H1 (cell line): ENCODE measurements around the gene C19orf53. TPM values are rescaled to one million over a fixed set of nuclear protein-coding genes. Genes with fewer than 3 reads are reported as not detected.

Source experiments
- ATF2 ChIP-seq: IDR thresholded peaks from 2 replicates; pipeline ENCODE4 v1.6.1; 2012; ENCODE audit warnings: low read length, inconsistent platforms
- ATF3 ChIP-seq: IDR thresholded peaks from 2 replicates; pipeline ENCODE4 v1.6.1; 2011; ENCODE audit warnings: low read depth, mild to moderate bottlenecking, low read length; ENCODE audit not compliant: insufficient read depth
- BACH1 ChIP-seq: IDR thresholded peaks from 2 replicates; pipeline ENCODE4 v1.6.1; 2012; ENCODE audit warnings: low read length, improper control_type of control experiment
- CREB1 ChIP-seq: IDR thresholded peaks from 2 replicates; pipeline ENCODE4 v1.6.1; 2012; ENCODE audit warnings: inconsistent platforms
- EP300 ChIP-seq, 2 experiments: IDR thresholded peaks; 1 replicate in 1 of 2; 2 replicates in 1 of 2; pipeline ENCODE4 v1.6.1; 2011 to 2012; ENCODE audit warnings: low read depth in 2 of 2, low read length in 2 of 2, mild to moderate bottlenecking in 2 of 2, borderline replicate concordance in 1 of 2, inconsistent platforms in 1 of 2, moderate library complexity in 1 of 2
- GTF2F1 ChIP-seq: IDR thresholded peaks from 2 replicates; pipeline ENCODE4 v1.6.1; 2012; ENCODE audit warnings: low read depth, low read length, improper control_type of control experiment, borderline replicate concordance
- HDAC6 ChIP-seq: IDR thresholded peaks from one replicate; pipeline ENCODE4 v1.7.1; 2012; ENCODE audit warnings: low read depth, mild to moderate bottlenecking, inconsistent platforms, low read length, moderate library complexity
- MAX ChIP-seq: IDR thresholded peaks from 2 replicates; pipeline ENCODE4 v1.6.1; 2012; ENCODE audit warnings: inconsistent platforms
- PHF8 ChIP-seq: fragments of 200-600 bp; sonication (generic); conservative IDR thresholded peaks from 2 replicates; pipeline ENCODE4 v1.7.1; 2012; ENCODE audit warnings: low read depth, mild to moderate bottlenecking, inconsistent platforms, low read length, moderate library complexity
- RNF2 ChIP-seq: fragments of 200-900, 300-1000 bp; sonication (generic); IDR thresholded peaks from 2 replicates; pipeline ENCODE4 v1.7.1; 2016; ENCODE audit warnings: borderline replicate concordance, low read depth, mild to moderate bottlenecking, antibody characterized with exemption, low read length; ENCODE audit not compliant: poor library complexity, severe bottlenecking; ENCODE audit errors: missing control alignments
- SAP30 ChIP-seq: fragments of 300-600 bp; sonication (generic); IDR thresholded peaks from 2 replicates; pipeline ENCODE4 v1.7.1; 2012; ENCODE audit warnings: low read length, moderate library complexity, mild to moderate bottlenecking, inconsistent platforms; ENCODE audit not compliant: insufficient read depth, insufficient replicate concordance
- SIN3A ChIP-seq, 2 experiments: IDR thresholded peaks in 1 of 2; conservative IDR thresholded peaks in 1 of 2; 2 replicates each; pipeline ENCODE4 v1.6.1; 2011 to 2012; ENCODE audit warnings: low read length in 2 of 2, improper control_type of control experiment in 1 of 2, low read depth in 1 of 2, mild to moderate bottlenecking in 1 of 2
- SIRT6 ChIP-seq: IDR thresholded peaks from one replicate; pipeline ENCODE4 v1.7.1; 2012; ENCODE audit warnings: low read length, inconsistent platforms
- SP1 ChIP-seq: IDR thresholded peaks from 2 replicates; pipeline ENCODE4 v1.6.1; 2011; ENCODE audit warnings: low read depth, low read length
- SP4 ChIP-seq: IDR thresholded peaks from 2 replicates; pipeline ENCODE4 v1.6.1; 2012; ENCODE audit warnings: low read length, inconsistent platforms
- USF2 ChIP-seq: IDR thresholded peaks from 2 replicates; pipeline ENCODE4 v1.6.1; 2011; ENCODE audit warnings: low read length, improper control_type of control experiment
- YY1 ChIP-seq: IDR thresholded peaks from 2 replicates; pipeline ENCODE4 v1.6.1; 2011; ENCODE audit warnings: low read depth, mild to moderate bottlenecking, low read length
- ZNF274 ChIP-seq: IDR thresholded peaks from 2 replicates; pipeline ENCODE4 v1.7.0; 2012; ENCODE audit warnings: low read length, borderline replicate concordance; ENCODE audit errors: extremely low read depth
- polyA plus RNA-seq, 7 experiments: library from polyadenylated mRNA; depleted of rRNA in 3 of 7; stranded (reverse) in 5 of 7; unstranded in 2 of 7; fragments of >200 nt in 5 of 7; fragments of 200-250 nt in 2 of 7; gene quantifications; 1 replicate in 5 of 7; 2 replicates in 1 of 7; 4 replicates in 1 of 7; pipeline versions ENCODE4 v1.2.1 to v1.2.3, GENCODE V29; 2011 to 2013; ENCODE audit warnings: missing spikeins in 2 of 7, mixed read lengths in 2 of 7
- total RNA-seq: library from RNA; stranded (reverse); fragmentation: NEBNext Ultra II Directional; extraction: Animal tissue kit (Norgen Biotek cat#: 25700); gene quantifications from 2 replicates; pipeline ENCODE4 v1.2.1, GENCODE V29; 2021

C19orf53 gene
- total and polyA plus RNA-seq, 2 of the 8 experiments (the other 6 are each of a cell fraction or from before 2014, with no cell fraction given) = 104 to 169 TPM

GRCh38 chr19:13774217-13775191, at the start of gene C19orf53 (continued):
- peak; percentile 89 for TF ChIP-seq MAX
- no peak for TF ChIP-seq RNF2
- 0 out of 2 replicates have a peak, but pooled peaks have one; percentile 27 for TF ChIP-seq ATF3
- peak; percentile 92 for TF ChIP-seq SP1
- no peak for TF ChIP-seq USF2
- TF ChIP-seq ATF2 = no peak
- peak; percentile 99 for TF ChIP-seq PHF8
- 0 out of 2 replicates have a peak, but pooled peaks have one; percentile 25 for TF ChIP-seq SP4
- TF ChIP-seq HDAC6 = no peak
- no peak for TF ChIP-seq ZNF274
- peak in 1 of 2 experiments; percentile 28; a peak in 1 of 3 replicates for TF ChIP-seq EP300 (IDR thresholded peaks at IDR 0.05; ENCODE audit: borderline replicate concordance in 1 of 2, low read depth in 2 of 2, low read length in 2 of 2)
- no peak for TF ChIP-seq BACH1
- TF ChIP-seq SIRT6 = no peak
- TF ChIP-seq CREB1 = peak; percentile 83
- peak; percentile 28 for TF ChIP-seq GTF2F1
- TF ChIP-seq SAP30 = peak; percentile 19
- TF ChIP-seq YY1 = peak; percentile 90
- TF ChIP-seq SIN3A (conservative IDR thresholded peaks at IDR 0.05 in 1 of 2, IDR thresholded peaks at IDR 0.05 in 1 of 2; ENCODE audit: low read depth in 1 of 2, low read length in 2 of 2) = peak; percentile 79 to 97; a peak in 2 of 4 replicates
